HuH-7.5 (cell line): ENCODE measurements around the gene CHD9.
A peak's percentile ranks its signal among the peaks of the same experiment; 100 is the strongest.
"Not testable (repeated sequence)": the region's sequence is repeated elsewhere in the genome, so short reads cannot be mapped to it uniquely, and the experiment has no call there.

ENCODE experiments used
- DNase-seq: peaks from one replicate; pipeline ENCODE4 v3.0.0; 2011; ENCODE audit warnings: low spot score

Gene CHD9

GRCh38 chr16:53131363-53132071 is 76.7 kb downstream of the CHD9 start:
- peak; percentile 38 for DNase-seq

- no peak for DNase-seq
These were observed 77.6 kb downstream of the CHD9 start for GRCh38 chr16:53132406-53132805.

GRCh38 chr16:53135329-53135728 is 80.5 kb downstream of the CHD9 start:
- DNase-seq: no peak

- no peak for DNase-seq
These were observed 88.2 kb downstream of the CHD9 start for GRCh38 chr16:53142823-53143568.

- no peak for DNase-seq
These were observed 92.8 kb downstream of the CHD9 start for GRCh38 chr16:53147500-53148065.

- no peak for DNase-seq
These were observed 96.0 kb downstream of the CHD9 start for GRCh38 chr16:53150769-53151168.

- no peak for DNase-seq
These were observed 97.5 kb downstream of the CHD9 start for GRCh38 chr16:53152329-53152728.

GRCh38 chr16:53153130-53153529 is 98.3 kb downstream of the CHD9 start:
- DNase-seq: no peak

- no peak for DNase-seq
These were observed 99.7 kb downstream of the CHD9 start for GRCh38 chr16:53154513-53154912.

- DNase-seq: no peak
These were observed 101.7 kb downstream of the CHD9 start for GRCh38 chr16:53156516-53156915.

GRCh38 chr16:53159781-53160436 is 105.1 kb downstream of the CHD9 start:
- no peak for DNase-seq

- DNase-seq: no peak
These were observed 111.3 kb downstream of the CHD9 start for GRCh38 chr16:53166099-53166498.

- DNase-seq: no peak
These were observed 114.0 kb downstream of the CHD9 start for GRCh38 chr16:53168744-53169143.

- DNase-seq: no peak
These were observed 117.7 kb downstream of the CHD9 start for GRCh38 chr16:53172517-53172916.

GRCh38 chr16:53175118-53175517 is 120.3 kb downstream of the CHD9 start:
- DNase-seq: no peak

GRCh38 chr16:53176434-53176833 is 121.6 kb downstream of the CHD9 start:
- DNase-seq: no peak

- no peak for DNase-seq
These were observed 128.7 kb downstream of the CHD9 start for GRCh38 chr16:53183442-53183841.

- DNase-seq: not testable (repeated sequence)
These were observed 130.9 kb downstream of the CHD9 start for GRCh38 chr16:53185741-53186140.

- DNase-seq: no peak
These were observed 133.0 kb downstream of the CHD9 start for GRCh38 chr16:53187775-53188174.

- DNase-seq: no peak
These were observed 136.6 kb downstream of the CHD9 start for GRCh38 chr16:53191413-53191812.

- no peak for DNase-seq
These were observed 144.1 kb downstream of the CHD9 start for GRCh38 chr16:53198933-53199332.

- no peak for DNase-seq
These were observed 147.1 kb downstream of the CHD9 start for GRCh38 chr16:53201900-53202299.

- no peak for DNase-seq
These were observed 147.6 kb downstream of the CHD9 start for GRCh38 chr16:53202398-53202797.
